ENCODE data around the gene DAB1.
A peak's percentile ranks its signal among the peaks of the same experiment; 100 is the strongest.

DAB1 gene

GRCh38 chr1:57072401-57073110, 351.3 kb downstream of the DAB1 start:
- ChIA-PET CTCF (interaction anchor here (0.6 to 1.8 kb wide), 2 partner anchors 8 to 379 kb away, joined by 3 to 5 read pairs; no protein-coding TSS in a partner anchor), POLR2A (no interaction called here)
- Histone ChIP-seq H3K4me3 (ENCODE audit: low read depth, low read length) (no peak overlapping the region), H3K36me3 (ENCODE audit: control insufficient read depth in 2 of 2, insufficient read depth in 1 of 2, low read length in 2 of 2) (no peaks in the 10 kb centered on the region), H3K4me1 (ENCODE audit: control insufficient read depth, insufficient read depth, low read length) (no peaks in the 10 kb centered on the region), H3K27ac (ENCODE audit: extremely low read depth, low read depth, low read length) (no peak overlapping the region), H3K9me3 (ENCODE audit: control insufficient read depth, insufficient read depth, low read depth, low read length) (no peaks in the 10 kb centered on the region)
- TF ChIP-seq ZNF513 (tag by site-specific recombination; IDR thresholded peaks at IDR 0.05), result no peak
- TF ChIP-seq ZNF549 (tag by site-specific recombination; IDR thresholded peaks at IDR 0.05), result no peak
- TF ChIP-seq ZNF184 (tag by site-specific recombination; IDR thresholded peaks at IDR 0.05), result no peak
- no peak for TF ChIP-seq ZNF223 (tag by site-specific recombination; IDR thresholded peaks at IDR 0.05)
- TF ChIP-seq SP3 (tag by site-specific recombination; IDR thresholded peaks at IDR 0.05), result no peak
- no peak for TF ChIP-seq ZNF10 (tag by site-specific recombination; IDR thresholded peaks at IDR 0.05)
- TF ChIP-seq ZFP41 (tag by site-specific recombination; IDR thresholded peaks at IDR 0.05; ENCODE audit: borderline replicate concordance), result no peak
- no peak for TF ChIP-seq ZBTB6 (tag by site-specific recombination; IDR thresholded peaks at IDR 0.05)
- TF ChIP-seq ZNF146 (tag by site-specific recombination; IDR thresholded peaks at IDR 0.05), result no peak
- TF ChIP-seq ZNF121 (tag by site-specific recombination; IDR thresholded peaks at IDR 0.05), result no peak
- TF ChIP-seq PRDM4 (tag by site-specific recombination; IDR thresholded peaks at IDR 0.05), result no peak
- no peak for TF ChIP-seq ZNF654 (tag by site-specific recombination; IDR thresholded peaks at IDR 0.05; ENCODE audit: low read depth)
- TF ChIP-seq MEIS1 (CRISPR knock-in tag; IDR thresholded peaks at IDR 0.05; ENCODE audit: borderline replicate concordance), result no peak
- TF ChIP-seq ZNF560 (tag by site-specific recombination; IDR thresholded peaks at IDR 0.05; ENCODE audit: borderline replicate concordance), result no peak

DNA sequence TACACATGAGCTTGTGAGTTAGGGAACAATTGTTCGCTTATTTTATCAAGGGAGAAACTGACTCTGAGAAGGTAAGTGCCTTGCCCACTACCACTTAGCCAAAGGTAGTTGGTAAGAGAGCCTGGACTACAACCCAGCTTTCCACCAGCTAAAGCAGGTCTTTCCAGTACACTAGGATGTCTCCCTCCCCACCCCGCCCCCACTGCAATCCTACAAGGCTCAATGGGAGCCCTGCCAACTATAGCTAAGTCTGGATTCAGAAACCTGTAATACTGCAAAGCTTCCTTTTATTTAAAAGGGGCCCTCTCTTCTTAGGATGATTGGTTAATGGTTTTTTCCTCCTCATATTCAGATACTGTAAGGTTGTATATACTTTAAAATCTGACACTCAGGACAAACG, 356.0 kb downstream of the DAB1 start:
- Histone ChIP-seq H3K4me1 (ENCODE audit: control insufficient read depth, insufficient read depth, low read length) (no peaks in the 10 kb centered on the region), H3K9me3 (ENCODE audit: control insufficient read depth, insufficient read depth, low read depth, low read length) (no peaks in the 10 kb centered on the region), H3K4me3 (ENCODE audit: low read depth, low read length) (no peak overlapping the region), H3K36me3 (ENCODE audit: control insufficient read depth in 2 of 2, insufficient read depth in 1 of 2, low read length in 2 of 2) (no peaks in the 10 kb centered on the region), H3K27ac (ENCODE audit: extremely low read depth, low read depth, low read length) (no peak overlapping the region)
- ChIA-PET CTCF (no interaction called here), POLR2A (no interaction called here)
- no peak for TF ChIP-seq ZNF184 (tag by site-specific recombination; IDR thresholded peaks at IDR 0.05)

DNA sequence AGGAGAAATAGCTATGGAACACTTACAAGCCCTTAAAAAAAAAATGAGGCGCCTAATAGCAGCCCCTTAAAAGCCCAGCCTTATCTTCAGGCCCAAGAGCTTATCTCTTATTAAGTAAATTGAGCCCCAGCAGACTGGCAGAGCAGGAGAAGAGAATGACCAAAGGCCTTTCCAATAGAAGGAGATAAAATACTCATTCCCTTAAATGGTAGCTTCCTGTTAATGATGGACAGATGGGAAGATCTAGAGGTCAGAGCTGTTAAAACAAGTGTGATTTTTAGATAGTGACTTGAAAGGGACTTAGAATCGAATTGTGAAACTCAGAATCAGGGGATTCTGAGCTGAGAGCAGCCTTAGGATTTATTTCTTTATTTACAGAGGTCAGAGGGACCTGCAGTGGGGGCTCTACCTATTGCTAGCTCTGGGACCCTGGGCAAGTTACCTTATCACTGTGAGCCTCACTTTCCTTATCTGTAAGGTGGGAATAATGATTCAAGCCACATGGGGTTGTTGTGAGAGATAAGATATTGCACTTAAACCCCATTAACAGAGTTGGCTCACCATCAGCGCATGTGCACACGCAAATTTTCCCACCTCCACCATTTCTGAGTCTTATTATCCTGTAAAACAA, 356.8 kb downstream of the DAB1 start:
- Histone ChIP-seq H3K9me3 (ENCODE audit: control insufficient read depth, insufficient read depth, low read depth, low read length) (no peaks in the 10 kb centered on the region), H3K27ac (ENCODE audit: extremely low read depth, low read depth, low read length) (no peak overlapping the region), H3K4me1 (ENCODE audit: control insufficient read depth, insufficient read depth, low read length) (no peaks in the 10 kb centered on the region), H3K4me3 (ENCODE audit: low read depth, low read length) (no peak overlapping the region), H3K36me3 (ENCODE audit: control insufficient read depth in 2 of 2, insufficient read depth in 1 of 2, low read length in 2 of 2) (no peaks in the 10 kb centered on the region)
- ChIA-PET POLR2A (no interaction called here), CTCF (no interaction called here)
- TF ChIP-seq, protein P1, sequence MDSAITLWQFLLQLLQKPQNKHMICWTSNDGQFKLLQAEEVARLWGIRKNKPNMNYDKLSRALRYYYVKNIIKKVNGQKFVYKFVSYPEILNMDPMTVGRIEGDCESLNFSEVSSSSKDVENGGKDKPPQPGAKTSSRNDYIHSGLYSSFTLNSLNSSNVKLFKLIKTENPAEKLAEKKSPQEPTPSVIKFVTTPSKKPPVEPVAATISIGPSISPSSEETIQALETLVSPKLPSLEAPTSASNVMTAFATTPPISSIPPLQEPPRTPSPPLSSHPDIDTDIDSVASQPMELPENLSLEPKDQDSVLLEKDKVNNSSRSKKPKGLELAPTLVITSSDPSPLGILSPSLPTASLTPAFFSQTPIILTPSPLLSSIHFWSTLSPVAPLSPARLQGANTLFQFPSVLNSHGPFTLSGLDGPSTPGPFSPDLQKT (IDR thresholded peaks at IDR 0.05; ENCODE audit: borderline replicate concordance, low read depth, low read length), result peak; percentile 64; the same call in 1 of the 2 replicates
- TF ChIP-seq GFI1B (tag by site-specific recombination; IDR thresholded peaks at IDR 0.05), result no peak
